Amniotic epithelial cell (primary cell): ENCODE data around the gene GLIS1.

Experiments used
- DNase-seq: peaks from one replicate; pipeline ENCODE4 v3.0.0-alpha.2; 2010; ENCODE audit warnings: low read depth

GLIS1 gene

DNA sequence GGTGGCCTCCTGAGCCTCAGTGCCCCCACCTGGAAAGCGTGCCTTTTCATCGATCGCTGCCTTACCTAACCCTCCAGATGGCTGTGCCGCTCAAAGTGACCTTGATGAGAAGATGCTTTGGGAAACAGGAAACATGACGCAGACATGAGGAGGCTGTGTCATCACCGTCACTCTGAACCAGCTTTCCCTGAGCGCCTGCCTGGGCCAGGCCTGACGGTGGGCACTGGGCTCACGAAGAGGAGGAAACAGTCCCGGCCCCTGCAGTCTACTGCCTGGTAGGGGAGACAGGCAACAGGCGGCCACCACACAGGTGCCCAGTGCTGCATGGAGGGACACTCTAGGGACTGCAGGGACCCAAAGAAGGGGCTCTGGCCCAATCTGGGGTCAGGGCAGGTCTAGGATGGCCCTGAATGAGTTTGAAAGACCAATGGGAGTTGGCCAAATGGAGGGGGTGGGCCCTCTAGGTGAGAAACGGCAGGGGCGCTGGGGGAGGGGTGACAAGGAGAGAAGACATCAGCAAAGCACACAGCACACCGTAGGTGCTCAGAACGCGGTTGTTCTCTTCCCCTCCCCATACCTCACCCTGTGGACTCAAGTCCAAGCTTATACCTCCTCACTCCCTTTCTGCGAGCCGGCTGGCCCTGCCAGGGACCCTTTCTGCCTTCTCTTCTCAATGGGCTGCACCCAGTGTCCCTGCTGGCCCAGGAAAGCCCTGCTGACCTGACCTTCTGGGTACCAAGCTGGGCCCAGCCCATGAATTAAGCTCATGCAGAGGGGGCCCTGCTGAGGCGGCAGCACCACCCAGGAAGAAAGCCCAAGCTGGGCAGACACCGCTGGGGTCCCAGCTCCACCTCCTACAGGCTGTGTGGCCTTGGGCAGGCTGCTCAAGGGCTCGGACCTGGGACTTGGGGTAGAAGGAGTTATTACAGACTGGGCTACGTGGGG lies 44.9 kb downstream of the GLIS1 start:
- DNase-seq = no peak

- no peak for DNase-seq
These were observed 45.6 kb downstream of the GLIS1 start for GRCh38 chr1:53693339-53693738.

DNA sequence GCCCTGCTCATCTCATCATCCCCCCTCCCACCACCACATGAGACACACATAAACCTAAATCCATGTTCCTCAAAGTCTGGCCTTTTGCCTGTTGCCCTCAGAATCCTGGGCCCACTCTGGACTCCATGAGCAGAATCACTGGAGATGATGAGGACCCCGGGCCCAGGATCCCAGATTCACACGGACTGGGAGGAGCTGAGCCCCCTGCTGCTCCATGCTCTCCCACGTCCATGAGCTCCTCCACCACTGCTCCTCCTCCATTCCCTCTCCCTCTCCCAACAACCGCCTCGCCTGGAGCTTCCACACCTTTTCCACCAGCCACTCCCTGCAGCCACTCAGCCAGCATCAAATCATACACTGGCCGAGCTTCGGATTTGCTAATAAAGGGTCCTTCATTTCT lies 47.6 kb downstream of the GLIS1 start:
- no peak for DNase-seq

- no peak for DNase-seq
These were observed 48.6 kb downstream of the GLIS1 start for GRCh38 chr1:53690411-53690810.

DNA sequence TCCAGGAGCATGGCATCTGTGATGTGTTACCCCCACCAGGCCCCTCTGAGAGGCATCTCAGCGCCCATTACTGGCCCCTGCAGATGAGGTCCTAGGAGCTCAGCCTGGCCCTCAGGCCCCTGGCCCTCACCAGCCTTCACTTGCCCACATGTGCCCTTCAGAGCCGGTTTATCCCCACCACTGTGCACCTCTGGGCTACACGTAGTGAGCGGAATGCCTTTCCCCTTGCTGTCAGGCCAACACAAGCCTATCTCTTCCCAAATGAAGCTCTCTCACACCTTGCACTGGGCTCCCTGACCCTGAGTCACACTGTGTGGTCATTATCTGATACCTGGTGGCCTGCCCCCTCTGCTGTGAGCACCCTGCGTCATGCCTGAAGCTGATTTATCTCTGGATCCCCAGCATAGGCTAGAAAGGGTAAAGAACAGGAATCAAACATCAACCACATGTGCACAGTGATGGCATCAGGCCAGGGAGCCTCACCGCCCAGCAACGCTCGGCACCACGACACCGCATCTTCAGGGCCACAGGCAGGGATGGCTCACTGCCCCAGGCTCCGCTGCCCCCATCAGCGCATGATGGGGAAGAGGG lies 49.1 kb downstream of the GLIS1 start:
- DNase-seq = no peak

- no peak for DNase-seq
These were observed 49.7 kb downstream of the GLIS1 start for GRCh38 chr1:53689223-53689622.

DNA sequence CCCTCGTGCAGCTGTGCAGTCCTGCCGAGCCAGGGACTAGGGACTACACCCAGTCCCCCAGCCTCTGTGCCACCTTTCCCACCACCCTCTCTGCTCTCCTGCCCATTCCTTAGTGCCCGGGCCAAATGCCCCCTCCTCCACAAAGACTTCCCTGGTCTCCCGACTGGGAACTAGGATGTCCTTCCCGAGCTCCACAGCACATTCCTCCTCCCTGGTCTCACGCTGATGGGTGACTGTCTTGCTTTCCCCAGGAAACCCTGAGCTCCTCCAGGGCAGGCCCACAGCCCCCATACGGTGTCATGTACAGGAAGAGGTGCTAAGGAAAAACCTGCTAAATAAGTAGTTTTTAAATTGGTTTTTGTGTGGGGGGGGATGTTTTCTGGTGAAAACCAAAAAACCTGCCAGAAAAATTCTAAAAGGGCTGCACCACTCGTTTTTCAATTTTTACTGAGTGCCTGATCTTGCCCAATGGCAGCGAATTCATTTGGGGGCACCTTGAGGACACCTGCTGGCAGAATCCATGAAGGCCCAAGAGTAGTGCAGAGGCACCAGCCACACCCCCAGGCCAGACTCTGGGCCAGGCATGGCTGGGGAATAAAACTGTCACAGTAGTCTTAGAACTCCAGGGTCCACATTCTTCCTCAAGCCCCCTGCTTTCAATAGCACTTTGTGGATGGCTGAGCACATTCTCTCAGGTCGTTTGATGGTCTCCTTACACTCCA lies 50.4 kb downstream of the GLIS1 start:
- no peak for DNase-seq

- no peak for DNase-seq
These were observed 51.1 kb downstream of the GLIS1 start for GRCh38 chr1:53687901-53688300.

DNA sequence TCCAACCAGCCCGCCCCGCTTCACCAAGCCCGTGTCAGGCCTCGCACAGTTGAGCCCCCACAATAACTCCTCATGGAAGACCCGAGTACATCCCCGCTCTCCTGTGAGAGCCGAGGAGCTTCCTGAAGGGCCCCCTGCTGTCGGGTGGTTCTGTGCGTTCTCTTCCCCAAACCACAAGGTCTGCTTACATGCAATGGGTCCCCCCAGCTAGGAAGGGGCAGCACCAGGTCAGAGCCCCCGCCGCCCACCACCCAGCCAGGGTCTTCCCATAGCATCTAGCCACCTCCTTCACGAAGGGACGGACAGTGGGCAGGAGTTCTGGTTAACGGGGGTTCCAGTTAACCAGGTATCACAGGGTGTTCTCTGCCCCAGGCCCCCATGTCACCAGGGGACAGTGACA lies 51.5 kb downstream of the GLIS1 start:
- DNase-seq = no peak

GRCh38 chr1:53686965-53687267 lies 52.0 kb downstream of the GLIS1 start:
- no peak for DNase-seq

DNA sequence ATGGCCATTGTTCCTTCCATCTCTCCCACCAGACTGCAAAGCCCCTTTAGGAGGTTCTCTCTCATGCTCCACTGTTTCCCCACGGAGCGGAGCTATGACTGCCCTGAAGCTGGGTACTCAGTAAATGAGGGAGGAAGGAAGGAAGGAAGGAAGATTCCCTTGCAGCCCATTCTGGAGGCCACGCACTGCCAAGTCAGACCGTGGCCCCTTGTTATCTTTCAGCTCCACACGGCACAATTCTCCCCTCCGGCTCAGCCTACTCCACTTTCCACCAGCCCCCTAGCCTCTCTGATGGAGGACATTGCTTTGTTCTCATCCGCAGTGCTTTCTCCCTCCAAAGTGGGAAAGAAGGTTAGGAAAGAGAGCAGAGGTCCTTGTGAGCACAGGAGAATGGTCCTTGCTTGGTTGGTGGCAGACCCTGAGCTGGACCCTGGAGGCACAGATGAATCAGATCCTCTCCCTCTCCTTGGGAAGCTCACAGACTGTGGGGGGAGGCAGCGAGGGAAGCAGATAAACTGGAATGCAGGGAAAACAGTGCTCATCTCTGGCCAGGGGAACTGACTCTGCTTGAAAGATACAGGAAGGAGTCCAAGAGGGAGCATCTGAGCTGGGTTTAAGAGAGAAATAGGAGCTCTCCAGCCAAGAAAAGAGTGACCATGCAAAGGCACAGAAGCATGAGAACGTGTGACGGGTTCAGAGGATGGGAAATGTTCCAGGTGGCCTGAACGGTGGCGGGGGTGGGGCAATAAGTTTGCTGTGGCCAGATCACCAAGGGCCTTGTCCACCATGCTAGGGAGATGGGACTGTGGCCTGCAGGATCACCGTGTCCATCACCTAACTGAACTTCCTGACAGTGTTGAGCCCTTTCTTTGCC lies 52.6 kb downstream of the GLIS1 start:
- DNase-seq = peak; percentile 32

DNA sequence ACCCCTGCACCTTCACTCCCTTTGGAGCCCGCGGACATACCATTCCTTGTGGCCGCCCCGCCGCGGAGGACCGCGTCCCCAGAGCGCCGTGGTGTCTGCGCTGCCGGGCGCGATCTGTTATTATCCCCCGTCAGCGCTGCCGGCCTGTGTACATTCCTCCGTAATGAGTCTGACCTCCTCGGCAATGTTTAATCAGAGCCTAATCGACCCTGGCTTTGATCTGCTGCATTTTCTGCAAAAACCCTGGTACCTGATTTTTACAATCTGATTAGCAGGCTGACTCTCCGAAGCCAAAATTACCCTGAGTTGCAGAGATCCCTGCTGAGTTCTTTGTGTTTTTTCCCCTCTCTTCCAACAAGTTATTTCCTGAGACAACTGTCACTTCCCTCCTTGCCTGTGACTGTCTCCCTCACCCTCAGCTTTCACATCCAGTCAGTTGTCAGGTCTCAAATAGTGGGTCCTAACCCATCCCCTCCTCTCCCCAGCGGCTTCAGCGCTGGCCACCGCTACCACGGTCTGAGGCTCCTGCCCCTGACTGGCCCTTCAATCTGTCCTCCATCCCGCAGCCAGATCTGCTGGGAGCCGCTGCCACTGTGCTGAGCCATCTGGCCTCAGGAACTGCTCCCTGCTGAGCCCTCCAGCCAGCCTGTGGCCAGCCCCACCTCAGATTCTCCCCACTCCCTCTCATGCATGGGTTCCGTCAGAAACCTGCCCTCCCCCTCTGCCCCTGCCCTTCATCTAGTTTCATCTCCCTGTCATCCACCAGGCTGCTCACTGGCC lies 53.5 kb downstream of the GLIS1 start:
- DNase-seq = no peak

DNA sequence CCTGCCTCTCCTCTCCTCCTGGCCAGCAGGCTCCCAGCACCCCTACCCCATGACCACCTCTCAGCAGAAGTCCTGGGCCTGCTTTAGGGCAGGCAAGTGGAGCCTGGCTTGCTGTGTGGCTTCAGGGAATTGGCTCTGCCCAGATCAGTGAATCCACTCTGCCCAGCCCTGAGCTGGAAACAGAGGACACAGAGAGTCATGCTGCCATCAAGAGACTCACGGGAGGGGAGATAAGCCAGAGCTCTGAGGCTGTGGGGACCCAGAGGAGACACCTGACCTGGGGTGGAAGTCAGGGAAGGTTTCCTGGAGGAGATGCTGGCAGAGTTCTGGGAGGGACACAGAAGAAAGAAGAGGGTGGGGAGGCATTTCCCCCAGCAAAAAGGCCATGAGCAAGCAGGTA lies 54.2 kb downstream of the GLIS1 start:
- no peak for DNase-seq

DNA sequence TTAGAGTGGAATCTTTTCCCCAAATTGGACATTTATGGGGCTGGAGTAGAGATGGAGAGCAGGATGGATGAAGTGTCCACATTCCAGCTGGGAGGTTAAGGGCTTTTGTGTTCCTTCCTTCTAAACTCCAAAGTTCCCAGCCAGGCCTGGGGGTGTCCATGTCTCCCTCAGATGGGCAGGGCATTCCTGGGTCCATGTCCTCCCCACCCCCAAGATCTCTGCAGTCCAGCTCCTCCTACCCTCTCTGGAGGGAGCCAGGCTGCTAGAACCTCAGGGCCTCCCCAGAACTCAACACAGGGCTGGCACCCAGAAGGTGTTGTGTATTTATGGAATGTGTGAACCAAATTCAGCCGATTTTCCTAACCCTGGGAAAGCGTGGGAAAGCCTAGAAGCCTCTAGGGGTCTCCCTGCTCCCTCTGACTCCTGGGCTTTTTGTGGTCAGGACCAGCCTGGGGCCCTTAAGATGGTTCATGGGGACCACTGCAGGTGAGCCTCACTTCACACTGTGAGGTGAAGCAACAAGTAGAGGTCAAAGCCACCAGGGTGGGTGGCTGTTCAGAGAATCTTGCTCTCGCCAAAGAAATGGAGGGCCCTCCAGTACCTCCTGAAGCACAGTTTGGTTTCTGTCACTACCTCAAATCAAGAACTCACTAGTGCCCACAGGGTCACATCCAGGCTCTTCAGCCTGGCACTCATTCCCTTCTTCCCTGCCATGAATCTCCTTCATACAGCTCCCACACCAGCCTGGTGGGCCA lies 54.8 kb downstream of the GLIS1 start:
- DNase-seq = no peak

DNA sequence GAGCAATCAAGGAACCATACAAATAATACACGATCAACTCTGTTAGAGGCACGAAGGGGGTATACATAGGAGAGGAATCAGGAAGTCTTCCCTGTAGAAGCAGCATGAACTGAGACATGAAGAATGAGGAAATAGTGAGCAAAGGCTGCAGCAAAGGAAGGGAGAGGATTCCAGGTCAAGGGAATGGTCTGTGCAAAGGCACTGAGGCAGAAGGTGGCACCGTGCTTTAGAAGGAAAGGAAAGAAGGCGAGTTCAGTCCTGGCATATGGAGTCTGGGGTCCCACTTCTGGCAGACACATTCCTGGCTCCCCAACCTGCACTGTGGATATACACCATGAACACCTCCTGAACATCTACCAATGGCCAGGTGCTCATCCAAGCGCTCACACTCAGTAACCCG lies 56.1 kb downstream of the GLIS1 start:
- no peak for DNase-seq

DNA sequence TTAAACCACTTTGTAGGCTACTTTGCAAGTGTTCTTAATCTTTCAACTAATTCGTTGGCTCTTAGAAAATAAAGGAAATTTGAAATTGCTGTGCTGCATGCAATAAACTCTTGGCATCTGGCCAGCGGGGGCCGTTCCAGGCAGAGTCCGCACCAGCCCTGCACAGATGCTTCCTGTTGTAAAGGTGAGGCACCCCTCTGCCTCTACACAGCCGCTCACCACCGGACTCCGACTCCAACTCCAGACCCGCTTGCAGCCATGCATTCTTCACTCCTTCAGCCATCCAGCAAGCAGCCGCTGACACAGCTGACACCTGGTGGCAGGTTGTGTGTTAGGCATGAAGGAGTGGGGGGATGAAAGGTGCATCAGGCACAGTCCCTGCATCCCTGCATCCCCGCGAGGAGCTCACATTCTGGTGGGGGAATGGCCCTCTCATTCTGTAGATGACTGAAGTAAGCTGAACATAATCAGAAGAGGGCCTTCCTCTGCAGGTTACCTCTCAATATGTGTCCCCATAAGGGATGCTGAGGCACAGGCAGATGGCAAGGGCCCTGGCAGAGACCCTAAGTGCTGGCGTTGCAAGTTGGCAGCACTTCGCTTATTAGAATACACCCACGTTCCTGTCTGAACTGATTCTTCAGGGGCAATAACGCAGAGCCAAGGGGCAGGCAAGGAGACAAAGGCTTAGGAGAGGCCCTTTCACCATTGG lies 56.8 kb downstream of the GLIS1 start:
- peak; percentile 27 for DNase-seq

- DNase-seq = no peak
These were observed 57.5 kb downstream of the GLIS1 start for GRCh38 chr1:53681351-53681976.

DNA sequence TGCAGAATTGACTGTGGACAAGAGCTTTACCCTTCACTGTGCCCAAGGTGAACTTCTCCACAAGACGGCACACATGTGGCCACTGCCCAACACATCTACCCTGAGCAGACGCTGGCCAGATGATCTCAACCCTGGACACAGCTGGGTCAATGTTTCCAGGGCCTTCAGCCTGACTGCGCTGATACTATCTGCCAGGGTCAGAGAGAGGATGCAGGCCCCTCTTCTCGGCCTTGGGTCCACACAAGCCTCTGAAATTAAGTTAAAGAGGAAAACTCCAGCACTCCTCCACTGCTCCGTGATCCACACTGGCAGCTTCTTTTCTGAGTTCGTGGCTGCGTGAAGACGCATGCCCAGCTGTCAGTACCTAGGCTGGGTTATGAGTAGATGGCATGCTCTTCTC lies 58.1 kb downstream of the GLIS1 start:
- DNase-seq = no peak
